GM12892 (cell line): ENCODE measurements around the gene TBKBP1.

Source experiments
- POLR2A ChIP-seq: IDR thresholded peaks from 2 replicates; pipeline ENCODE4 v1.6.1; 2011; ENCODE audit warnings: low read depth, low read length, control low read depth
- POLR2AphosphoS5 ChIP-seq: IDR thresholded peaks from 2 replicates; pipeline ENCODE4 v1.6.1; 2011; ENCODE audit warnings: low read depth, low read length, control low read depth
- TAF1 ChIP-seq: IDR thresholded peaks from 2 replicates; pipeline ENCODE4 v1.6.1; 2011; ENCODE audit warnings: low read depth, mild to moderate bottlenecking, control low read depth, low read length, borderline replicate concordance

GRCh38 chr17:47664624-47664941 lies 29.4 kb upstream of the TBKBP1 start:
- TF ChIP-seq POLR2A: no peak
- no peak for TF ChIP-seq POLR2AphosphoS5
- no peak for TF ChIP-seq TAF1
